Measurements from ENCODE around the gene SEPTIN10.
"Not testable (repeated sequence)": the region's sequence is repeated elsewhere in the genome, so short reads cannot be mapped to it uniquely, and the experiment has no call there.

Gene SEPTIN10

GRCh38 chr2:109538546-109538945 is 75.2 kb downstream of the SEPTIN10 start:
- no peak for DNase-seq

GRCh38 chr2:109537565-109538222 is 76.1 kb downstream of the SEPTIN10 start:
- no peak for DNase-seq

- DNase-seq, result not testable (repeated sequence)
These were observed 77.2 kb downstream of the SEPTIN10 start for GRCh38 chr2:109536556-109536955.

- DNase-seq, result no peak
These were observed 78.4 kb downstream of the SEPTIN10 start for GRCh38 chr2:109535217-109535946.

GRCh38 chr2:109533823-109534222 is 79.9 kb downstream of the SEPTIN10 start:
- DNase-seq, result no peak

GRCh38 chr2:109532728-109533076 is 81.1 kb downstream of the SEPTIN10 start:
- no peak for DNase-seq

GRCh38 chr2:109531896-109532727 is 81.7 kb downstream of the SEPTIN10 start:
- no peak for DNase-seq

- DNase-seq, result no peak
These were observed 82.5 kb downstream of the SEPTIN10 start for GRCh38 chr2:109531221-109531620.

GRCh38 chr2:109530712-109531111 is 83.1 kb downstream of the SEPTIN10 start:
- DNase-seq, result no peak

- DNase-seq, result no peak
These were observed 84.0 kb downstream of the SEPTIN10 start for GRCh38 chr2:109529532-109530449.

- DNase-seq, result no peak
These were observed 84.8 kb downstream of the SEPTIN10 start for GRCh38 chr2:109528811-109529501.

- DNase-seq, result no peak
These were observed 85.7 kb downstream of the SEPTIN10 start for GRCh38 chr2:109527846-109528705.

GRCh38 chr2:109527079-109527478 is 86.7 kb downstream of the SEPTIN10 start:
- no peak for DNase-seq

GRCh38 chr2:109526442-109526970 is 87.3 kb downstream of the SEPTIN10 start:
- DNase-seq, result no peak

GRCh38 chr2:109525836-109526235 is 87.9 kb downstream of the SEPTIN10 start:
- DNase-seq, result no peak

- no peak for DNase-seq
These were observed 90.0 kb downstream of the SEPTIN10 start for GRCh38 chr2:109523536-109524361.

- DNase-seq, result no peak
These were observed 90.6 kb downstream of the SEPTIN10 start for GRCh38 chr2:109523121-109523520.

- no peak for DNase-seq
These were observed 91.7 kb downstream of the SEPTIN10 start for GRCh38 chr2:109522063-109522374.

- no peak for DNase-seq
These were observed 92.3 kb downstream of the SEPTIN10 start for GRCh38 chr2:109521233-109522062.
